ENCODE measurements around the gene FGF11. TPM values are rescaled to one million over a fixed set of nuclear protein-coding genes. Genes with fewer than 3 reads are reported as not detected.
A peak's percentile ranks its signal among the peaks of the same experiment; 100 is the strongest.

The FGF11 gene
- total and polyA plus RNA-seq, 2 of the 13 experiments (the other 11 are each of a cell fraction or from before 2014, with no cell fraction given): 0.20 to 7.6 TPM

DNA sequence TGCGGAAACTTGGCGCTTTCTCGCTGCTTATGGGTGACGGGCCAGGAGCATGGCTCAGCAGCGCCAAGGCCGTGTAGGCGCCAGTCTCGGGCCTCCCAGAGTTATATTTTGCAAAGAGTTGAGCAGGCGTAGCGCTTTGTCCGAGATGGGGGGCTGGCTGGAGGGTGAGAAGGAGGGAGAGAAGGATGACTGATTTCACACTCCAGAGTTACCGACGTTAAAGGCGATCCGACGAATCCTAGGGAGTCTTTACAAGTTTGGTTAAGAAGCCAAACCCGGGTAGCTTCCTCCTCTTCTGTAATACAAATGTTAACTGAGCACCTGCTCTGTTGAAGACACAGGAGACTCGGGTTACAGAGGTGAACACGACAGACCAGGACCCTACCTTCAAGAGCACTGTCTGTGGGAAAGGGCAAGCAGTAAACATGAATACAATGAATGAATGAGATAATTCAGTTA, 45.6 kb downstream of the FGF11 start (continued):
- TF ChIP-seq, protein P1, sequence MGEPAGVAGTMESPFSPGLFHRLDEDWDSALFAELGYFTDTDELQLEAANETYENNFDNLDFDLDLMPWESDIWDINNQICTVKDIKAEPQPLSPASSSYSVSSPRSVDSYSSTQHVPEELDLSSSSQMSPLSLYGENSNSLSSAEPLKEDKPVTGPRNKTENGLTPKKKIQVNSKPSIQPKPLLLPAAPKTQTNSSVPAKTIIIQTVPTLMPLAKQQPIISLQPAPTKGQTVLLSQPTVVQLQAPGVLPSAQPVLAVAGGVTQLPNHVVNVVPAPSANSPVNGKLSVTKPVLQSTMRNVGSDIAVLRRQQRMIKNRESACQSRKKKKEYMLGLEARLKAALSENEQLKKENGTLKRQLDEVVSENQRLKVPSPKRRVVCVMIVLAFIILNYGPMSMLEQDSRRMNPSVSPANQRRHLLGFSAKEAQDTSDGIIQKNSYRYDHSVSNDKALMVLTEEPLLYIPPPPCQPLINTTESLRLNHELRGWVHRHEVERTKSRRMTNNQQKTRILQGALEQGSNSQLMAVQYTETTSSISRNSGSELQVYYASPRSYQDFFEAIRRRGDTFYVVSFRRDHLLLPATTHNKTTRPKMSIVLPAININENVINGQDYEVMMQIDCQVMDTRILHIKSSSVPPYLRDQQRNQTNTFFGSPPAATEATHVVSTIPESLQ (CRISPR knock-in tag; conservative IDR thresholded peaks at IDR 0.05): no peak
- TF ChIP-seq FOXO1 (CRISPR knock-in tag; IDR thresholded peaks at IDR 0.05) (no peak), ATF1 (CRISPR knock-in tag; IDR thresholded peaks at IDR 0.05) (no peak), MATR3 (CRISPR knock-in tag; IDR thresholded peaks at IDR 0.05) (no peak), SCMH1 (CRISPR knock-in tag; IDR thresholded peaks at IDR 0.05; ENCODE audit: borderline replicate concordance) (no peak), ZBTB1 (CRISPR knock-in tag; IDR thresholded peaks at IDR 0.05; ENCODE audit: borderline replicate concordance) (no peak), U2AF2 (IDR thresholded peaks at IDR 0.05; ENCODE audit: low read depth, low read length) (no peak), SRSF4 (IDR thresholded peaks at IDR 0.05; ENCODE audit: low read depth, low read length, poor library complexity, severe bottlenecking) (no peak), MIER3 (CRISPR knock-in tag; IDR thresholded peaks at IDR 0.05; ENCODE audit: borderline replicate concordance) (no peak), TCF12 (IDR thresholded peaks at IDR 0.05) (no peak), TCF12 (CRISPR knock-in tag; IDR thresholded peaks at IDR 0.05) (no peak), CEBPG (CRISPR knock-in tag; IDR thresholded peaks at IDR 0.05) (no peak), NR1H2 (CRISPR knock-in tag; IDR thresholded peaks at IDR 0.05; ENCODE audit: borderline replicate concordance, low read depth) (peak; percentile 7; the same call in 1 of the 2 replicates), SNAI1 (CRISPR knock-in tag; IDR thresholded peaks at IDR 0.05; ENCODE audit: borderline replicate concordance) (no peak), ZKSCAN8 (CRISPR knock-in tag; IDR thresholded peaks at IDR 0.05; ENCODE audit: borderline replicate concordance) (no peak), KMT2B (CRISPR knock-in tag; IDR thresholded peaks at IDR 0.05) (no peak), ZBTB20 (CRISPR knock-in tag; IDR thresholded peaks at IDR 0.05; ENCODE audit: borderline replicate concordance, low read depth) (no peak)
- TF ChIP-seq, protein P2, sequence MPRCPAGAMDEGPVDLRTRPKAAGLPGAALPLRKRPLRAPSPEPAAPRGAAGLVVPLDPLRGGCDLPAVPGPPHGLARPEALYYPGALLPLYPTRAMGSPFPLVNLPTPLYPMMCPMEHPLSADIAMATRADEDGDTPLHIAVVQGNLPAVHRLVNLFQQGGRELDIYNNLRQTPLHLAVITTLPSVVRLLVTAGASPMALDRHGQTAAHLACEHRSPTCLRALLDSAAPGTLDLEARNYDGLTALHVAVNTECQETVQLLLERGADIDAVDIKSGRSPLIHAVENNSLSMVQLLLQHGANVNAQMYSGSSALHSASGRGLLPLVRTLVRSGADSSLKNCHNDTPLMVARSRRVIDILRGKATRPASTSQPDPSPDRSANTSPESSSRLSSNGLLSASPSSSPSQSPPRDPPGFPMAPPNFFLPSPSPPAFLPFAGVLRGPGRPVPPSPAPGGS (CRISPR knock-in tag; IDR thresholded peaks at IDR 0.05): peak; percentile 57; the same call in 1 of the 2 replicates
- TF ChIP-seq, protein P3, sequence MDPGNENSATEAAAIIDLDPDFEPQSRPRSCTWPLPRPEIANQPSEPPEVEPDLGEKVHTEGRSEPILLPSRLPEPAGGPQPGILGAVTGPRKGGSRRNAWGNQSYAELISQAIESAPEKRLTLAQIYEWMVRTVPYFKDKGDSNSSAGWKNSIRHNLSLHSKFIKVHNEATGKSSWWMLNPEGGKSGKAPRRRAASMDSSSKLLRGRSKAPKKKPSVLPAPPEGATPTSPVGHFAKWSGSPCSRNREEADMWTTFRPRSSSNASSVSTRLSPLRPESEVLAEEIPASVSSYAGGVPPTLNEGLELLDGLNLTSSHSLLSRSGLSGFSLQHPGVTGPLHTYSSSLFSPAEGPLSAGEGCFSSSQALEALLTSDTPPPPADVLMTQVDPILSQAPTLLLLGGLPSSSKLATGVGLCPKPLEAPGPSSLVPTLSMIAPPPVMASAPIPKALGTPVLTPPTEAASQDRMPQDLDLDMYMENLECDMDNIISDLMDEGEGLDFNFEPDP (CRISPR knock-in tag; conservative IDR thresholded peaks at IDR 0.05): no peak
- TF ChIP-seq, protein P4, sequence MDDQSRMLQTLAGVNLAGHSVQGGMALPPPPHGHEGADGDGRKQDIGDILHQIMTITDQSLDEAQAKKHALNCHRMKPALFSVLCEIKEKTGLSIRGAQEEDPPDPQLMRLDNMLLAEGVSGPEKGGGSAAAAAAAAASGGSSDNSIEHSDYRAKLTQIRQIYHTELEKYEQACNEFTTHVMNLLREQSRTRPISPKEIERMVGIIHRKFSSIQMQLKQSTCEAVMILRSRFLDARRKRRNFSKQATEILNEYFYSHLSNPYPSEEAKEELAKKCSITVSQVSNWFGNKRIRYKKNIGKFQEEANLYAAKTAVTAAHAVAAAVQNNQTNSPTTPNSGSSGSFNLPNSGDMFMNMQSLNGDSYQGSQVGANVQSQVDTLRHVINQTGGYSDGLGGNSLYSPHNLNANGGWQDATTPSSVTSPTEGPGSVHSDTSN (CRISPR knock-in tag; IDR thresholded peaks at IDR 0.05; ENCODE audit: borderline replicate concordance): no peak
- TF ChIP-seq, protein P5, sequence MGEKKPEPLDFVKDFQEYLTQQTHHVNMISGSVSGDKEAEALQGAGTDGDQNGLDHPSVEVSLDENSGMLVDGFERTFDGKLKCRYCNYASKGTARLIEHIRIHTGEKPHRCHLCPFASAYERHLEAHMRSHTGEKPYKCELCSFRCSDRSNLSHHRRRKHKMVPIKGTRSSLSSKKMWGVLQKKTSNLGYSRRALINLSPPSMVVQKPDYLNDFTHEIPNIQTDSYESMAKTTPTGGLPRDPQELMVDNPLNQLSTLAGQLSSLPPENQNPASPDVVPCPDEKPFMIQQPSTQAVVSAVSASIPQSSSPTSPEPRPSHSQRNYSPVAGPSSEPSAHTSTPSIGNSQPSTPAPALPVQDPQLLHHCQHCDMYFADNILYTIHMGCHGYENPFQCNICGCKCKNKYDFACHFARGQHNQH (CRISPR knock-in tag; IDR thresholded peaks at IDR 0.05): no peak

Data from HepG2 (cell line).